Neural crest cell (in vitro differentiated cells): ENCODE measurements around the gene AGBL4. TPM values are rescaled to one million over a fixed set of nuclear protein-coding genes. Genes with fewer than 3 reads are reported as not detected.
A peak's percentile ranks its signal among the peaks of the same experiment; 100 is the strongest.

Experiments used
- DNase-seq: peaks from one replicate; pipeline ENCODE4 v3.0.0; 2021; ENCODE audit warnings: low read depth, mixed read lengths, low spot score
- H3K27ac Mint-ChIP-seq: one replicate; pipeline ENCODE4 v1.8.0; 2021; ENCODE audit warnings: mild to moderate bottlenecking, mixed read lengths; ENCODE audit not compliant: unreplicated experiment
- H3K27me3 Mint-ChIP-seq: 2 replicates; pipeline ENCODE4 v1.8.0; 2021; ENCODE audit warnings: low read depth, mild to moderate bottlenecking, mixed read lengths
- H3K36me3 Mint-ChIP-seq: 2 replicates; pipeline ENCODE4 v1.8.0; 2021; ENCODE audit warnings: low read depth, mild to moderate bottlenecking, mixed read lengths
- H3K4me1 Mint-ChIP-seq: 2 replicates; pipeline ENCODE4 v1.8.0; 2021; ENCODE audit warnings: mixed read lengths
- H3K4me3 Mint-ChIP-seq: one replicate; pipeline ENCODE4 v1.8.0; 2021; ENCODE audit warnings: mild to moderate bottlenecking, mixed read lengths
- H3K9me3 Mint-ChIP-seq: 2 replicates; pipeline ENCODE4 v1.8.0; 2021; ENCODE audit warnings: mixed read lengths
- CTCF ChIP-seq: fragments of 200-600 bp; sonication (generic); conservative IDR thresholded peaks from 2 replicates; pipeline ENCODE4 v1.5.0; 2021; ENCODE audit warnings: antibody characterized with exemption, mild to moderate bottlenecking
- total RNA-seq: library from RNA; stranded (reverse); gene quantifications from 2 replicates; pipeline ENCODE4 v1.2.1, GENCODE V29; 2021

Gene AGBL4
- total RNA-seq, 1 donor from 2014 or later, result 0.09 TPM

GRCh38 chr1:48710915-48711314 is 1312.8 kb downstream of the AGBL4 start:
- Mint-ChIP-seq H3K4me1 (no peaks in the 10 kb centered on the region), H3K27ac (no peak overlapping the region)

GRCh38 chr1:48710318-48710717 is 1313.4 kb downstream of the AGBL4 start:
- Mint-ChIP-seq H3K9me3 (no peaks in the 10 kb centered on the region), H3K4me1 (no peaks in the 10 kb centered on the region), H3K4me3 (no peak overlapping the region), H3K27me3 (peaks cover 17% of the 10 kb centered on the region), H3K27ac (peak overlapping the region; percentile 44), H3K36me3 (no peaks in the 10 kb centered on the region)
- DNase-seq, result no peak
- TF ChIP-seq CTCF, result no peak

More at GRCh38 chr1:48710915-48711314, 1312.8 kb downstream of the AGBL4 start:
- Mint-ChIP-seq H3K4me3 (no peak overlapping the region), H3K36me3 (no peaks in the 10 kb centered on the region), H3K9me3 (no peaks in the 10 kb centered on the region), H3K27me3 (peaks cover 13% of the 10 kb centered on the region)
- no peak for TF ChIP-seq CTCF
- no peak for DNase-seq

GRCh38 chr1:48704736-48705135 is 1319.0 kb downstream of the AGBL4 start:
- peaks cover 33% of the 10 kb centered on the region for H3K27me3 Mint-ChIP-seq
- H3K4me1 Mint-ChIP-seq, result no peaks in the 10 kb centered on the region
- H3K27ac Mint-ChIP-seq, result no peak overlapping the region
- no peak overlapping the region for H3K4me3 Mint-ChIP-seq
- no peak for TF ChIP-seq CTCF
- H3K9me3 Mint-ChIP-seq, result no peaks in the 10 kb centered on the region
- H3K36me3 Mint-ChIP-seq, result no peaks in the 10 kb centered on the region
- no peak for DNase-seq

- no peaks in the 10 kb centered on the region for H3K36me3 Mint-ChIP-seq
- H3K9me3 Mint-ChIP-seq, result no peaks in the 10 kb centered on the region
- no peak for DNase-seq
- H3K4me3 Mint-ChIP-seq, result no peak overlapping the region
- TF ChIP-seq CTCF, result no peak
- peaks cover 27% of the 10 kb centered on the region for H3K27me3 Mint-ChIP-seq
- H3K27ac Mint-ChIP-seq, result no peak overlapping the region
- no peaks in the 10 kb centered on the region for H3K4me1 Mint-ChIP-seq
These were observed 1322.3 kb downstream of the AGBL4 start for GRCh38 chr1:48701445-48701844.

- H3K36me3 Mint-ChIP-seq, result no peaks in the 10 kb centered on the region
These were observed 1326.6 kb downstream of the AGBL4 start for GRCh38 chr1:48697066-48697707.

More at GRCh38 chr1:48697066-48697707, 1326.6 kb downstream of the AGBL4 start:
- peak; percentile 82 for DNase-seq
- H3K4me3 Mint-ChIP-seq, result no peak overlapping the region
- H3K27me3 Mint-ChIP-seq, result peaks cover 42% of the 10 kb centered on the region
- no peaks in the 10 kb centered on the region for H3K9me3 Mint-ChIP-seq
- no peaks in the 10 kb centered on the region for H3K4me1 Mint-ChIP-seq
- no peak overlapping the region for H3K27ac Mint-ChIP-seq
- peak; percentile 90 for TF ChIP-seq CTCF
